Hepatocyte (in vitro differentiated cells): ENCODE data around the gene PLPP7. TPM values are rescaled to one million over a fixed set of nuclear protein-coding genes. Genes with fewer than 3 reads are reported as not detected.

ENCODE experiments used
- DNase-seq: peaks from one replicate; pipeline ENCODE4 v3.0.0-alpha.2; 2016; ENCODE audit warnings: low spot score
- H2AFZ ChIP-seq: fragments of 200-600 bp; sonication (generic); 2 replicates; pipeline ENCODE4 v1.6.0; 2016; ENCODE audit warnings: antibody characterized with exemption, mild to moderate bottlenecking
- H3K27ac ChIP-seq: fragments of 200-600 bp; sonication (generic); 2 replicates; pipeline ENCODE4 v1.5.1; 2016; ENCODE audit warnings: mild to moderate bottlenecking
- H3K27me3 ChIP-seq: fragments of 200-600 bp; sonication (generic); 2 replicates; pipeline ENCODE4 v1.6.1; 2016
- H3K36me3 ChIP-seq: fragments of 200-600 bp; sonication (generic); replicated peaks from 2 replicates; pipeline ENCODE4 v1.5.1; 2016; ENCODE audit warnings: low read depth; ENCODE audit not compliant: insufficient read depth
- H3K4me1 ChIP-seq: fragments of 200-600 bp; sonication (generic); 2 replicates; pipeline ENCODE4 v1.5.1; 2016; ENCODE audit warnings: mild to moderate bottlenecking, moderate library complexity; ENCODE audit not compliant: insufficient read depth
- H3K4me2 ChIP-seq: fragments of 200-600 bp; sonication (generic); 2 replicates; pipeline ENCODE4 v1.6.0; 2016
- H3K4me3 ChIP-seq: fragments of 200-600 bp; sonication (generic); 2 replicates; pipeline ENCODE4 v1.5.1; 2016; ENCODE audit warnings: mild to moderate bottlenecking
- H3K79me2 ChIP-seq: fragments of 200-600 bp; sonication (generic); 2 replicates; pipeline ENCODE4 v1.6.0; 2017; ENCODE audit warnings: mild to moderate bottlenecking
- H3K9me2 ChIP-seq: fragments of 200-600 bp; sonication (generic); replicated peaks from 2 replicates; pipeline ENCODE4 v1.6.0; 2017; ENCODE audit warnings: mild to moderate bottlenecking; ENCODE audit not compliant: insufficient read depth
- H3K9me3 ChIP-seq: fragments of 200-600 bp; sonication (generic); 2 replicates; pipeline ENCODE4 v1.5.1; 2016; ENCODE audit warnings: low read depth, mild to moderate bottlenecking
- H4K20me1 ChIP-seq: fragments of 200-600 bp; sonication (generic); 2 replicates; pipeline ENCODE4 v1.6.0; 2016; ENCODE audit warnings: mild to moderate bottlenecking; ENCODE audit not compliant: insufficient read depth, poor library complexity, severe bottlenecking
- EZH2 ChIP-seq: fragments of 200-600 bp; sonication (generic); IDR thresholded peaks from 2 replicates; pipeline ENCODE4 v1.6.1; 2016; ENCODE audit warnings: antibody characterized with exemption, mild to moderate bottlenecking, borderline replicate concordance
- EZH2phosphoT487 ChIP-seq: fragments of 200-600 bp; sonication (generic); IDR thresholded peaks from one replicate; pipeline ENCODE4 v1.6.1; 2018; ENCODE audit warnings: antibody characterized with exemption, mild to moderate bottlenecking, low read depth, moderate library complexity; ENCODE audit not compliant: unreplicated experiment, severe bottlenecking
- WGBS: methylation state at CpG from one replicate; pipeline ENCODE4 v1.1.6; 2016; ENCODE audit warnings: low lambda C conversion rate; ENCODE audit errors: missing lambda C conversion rate; 5-methylcytosine and 5-hydroxymethylcytosine counted together
- polyA plus RNA-seq: library from polyadenylated mRNA; unstranded; fragments of >200 nt; fragmentation: Nextera tagmentation; extraction: Ambion mirVana; gene quantifications from 2 replicates; pipeline ENCODE4 v1.2.1, GENCODE V29; 2016
- total RNA-seq: library from RNA; depleted of rRNA; stranded (reverse); fragments of >200 nt; gene quantifications from 2 replicates; pipeline ENCODE4 v1.2.3, GENCODE V29; 2014
- TF ChIP-seq, protein P1 (sequence below): fragments of 200-600 bp; sonication (generic); IDR thresholded peaks from 2 replicates; pipeline ENCODE4 v1.5.1; 2016; ENCODE audit warnings: antibody characterized with exemption, mild to moderate bottlenecking; ENCODE audit not compliant: poor library complexity

The PLPP7 gene
- total and polyA plus RNA-seq, 2 experiments from 2014 or later: 0.20 to 0.46 TPM

DNA sequence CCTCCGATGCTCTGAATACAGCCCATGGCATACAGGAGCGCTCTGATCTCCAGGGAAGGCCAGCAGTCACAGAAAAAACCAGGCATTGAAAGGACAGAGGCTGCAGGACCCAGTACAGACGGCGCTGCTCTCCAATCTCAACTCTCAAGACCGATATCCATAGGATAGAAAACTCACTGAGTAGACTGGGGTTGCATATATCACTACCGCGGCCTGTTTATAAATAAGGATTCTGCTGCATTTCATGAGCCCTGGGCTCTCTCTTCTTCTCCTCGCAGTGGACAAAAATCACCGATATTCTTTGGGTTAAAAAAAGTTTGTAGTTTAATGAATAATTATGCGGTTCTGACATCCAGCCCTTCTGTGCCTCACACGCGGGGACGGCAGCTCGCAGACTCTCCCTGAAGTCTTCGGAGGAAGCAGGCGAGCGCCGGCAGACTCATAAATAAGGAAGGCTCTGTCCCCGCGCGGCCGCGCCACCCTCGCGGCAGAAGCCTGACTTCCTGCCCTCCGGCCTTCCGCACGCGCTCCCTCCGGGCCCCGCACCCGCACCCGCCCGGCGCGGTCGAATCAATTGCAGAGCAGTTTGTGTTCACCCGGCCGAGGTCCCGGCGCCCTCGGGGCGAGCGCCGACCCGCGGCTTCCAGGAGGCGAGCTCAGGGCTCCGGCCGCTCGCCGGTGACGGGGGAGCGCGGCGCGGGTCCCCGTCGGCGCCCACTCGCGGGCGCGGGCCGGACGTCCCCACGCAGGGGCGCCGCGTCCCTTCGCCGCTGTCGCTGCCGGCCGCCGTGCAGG lies 13.2 kb upstream of the PLPP7 start, which contains the start of gene FAM78A:
Gene FAM78A, minus strand, starts transcription at position 417 of the 795 bp plus-strand sequence. Its CDS starts 331 bp downstream, at position 86.
- 17% methylated on average over 54 of the region's 76 CpGs for WGBS
- peaks cover 38% of the 10 kb centered on the region for H3K27me3 ChIP-seq

DNA sequence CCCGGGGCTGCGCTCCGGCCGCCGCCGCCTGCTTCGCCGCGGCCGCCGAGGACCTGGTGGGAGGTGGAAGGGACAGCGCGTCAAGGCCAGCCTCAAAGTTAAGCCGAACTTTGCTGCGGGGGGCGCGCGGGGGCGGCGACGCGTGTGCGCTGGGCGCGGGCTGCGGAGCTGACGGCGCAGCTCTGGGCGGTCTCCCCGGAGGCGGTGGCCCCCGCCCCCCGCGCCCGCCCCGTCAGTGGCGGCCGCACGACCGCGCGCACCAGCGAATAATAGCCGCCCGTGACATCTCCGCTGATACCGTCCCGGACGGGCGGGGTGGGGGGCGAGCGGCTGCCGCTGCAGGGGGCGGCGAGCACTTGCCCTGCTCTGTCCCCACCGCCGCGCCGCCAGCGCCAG lies 12.6 kb upstream of the PLPP7 start:
- Histone ChIP-seq H3K4me3 (peak overlapping the region; percentile 64), H3K9me3 (no peaks in the 10 kb centered on the region), H3K27me3 (peaks cover 44% of the 10 kb centered on the region), H4K20me1 (no peaks in the 10 kb centered on the region), H3K4me2 (peak overlapping the region; percentile 99), H3K27ac (no peak overlapping the region), H2AFZ (no peak overlapping the region), H3K36me3 (no peaks in the 10 kb centered on the region), H3K9me2 (no peaks in the 10 kb centered on the region), H3K4me1 (peaks cover 4% of the 10 kb centered on the region), H3K79me2 (no peaks in the 10 kb centered on the region)
- DNase-seq: no peak
- 0% methylated on average over 11 of the region's 60 CpGs for WGBS
- TF ChIP-seq EZH2: no peak
- TF ChIP-seq EZH2phosphoT487: no peak
- TF ChIP-seq, protein P1, sequence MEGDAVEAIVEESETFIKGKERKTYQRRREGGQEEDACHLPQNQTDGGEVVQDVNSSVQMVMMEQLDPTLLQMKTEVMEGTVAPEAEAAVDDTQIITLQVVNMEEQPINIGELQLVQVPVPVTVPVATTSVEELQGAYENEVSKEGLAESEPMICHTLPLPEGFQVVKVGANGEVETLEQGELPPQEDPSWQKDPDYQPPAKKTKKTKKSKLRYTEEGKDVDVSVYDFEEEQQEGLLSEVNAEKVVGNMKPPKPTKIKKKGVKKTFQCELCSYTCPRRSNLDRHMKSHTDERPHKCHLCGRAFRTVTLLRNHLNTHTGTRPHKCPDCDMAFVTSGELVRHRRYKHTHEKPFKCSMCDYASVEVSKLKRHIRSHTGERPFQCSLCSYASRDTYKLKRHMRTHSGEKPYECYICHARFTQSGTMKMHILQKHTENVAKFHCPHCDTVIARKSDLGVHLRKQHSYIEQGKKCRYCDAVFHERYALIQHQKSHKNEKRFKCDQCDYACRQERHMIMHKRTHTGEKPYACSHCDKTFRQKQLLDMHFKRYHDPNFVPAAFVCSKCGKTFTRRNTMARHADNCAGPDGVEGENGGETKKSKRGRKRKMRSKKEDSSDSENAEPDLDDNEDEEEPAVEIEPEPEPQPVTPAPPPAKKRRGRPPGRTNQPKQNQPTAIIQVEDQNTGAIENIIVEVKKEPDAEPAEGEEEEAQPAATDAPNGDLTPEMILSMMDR: no peak

More for the DNA sequence above, 13.2 kb upstream of the PLPP7 start, which contains the start of gene FAM78A:
- Histone ChIP-seq H3K4me2 (peak within 1 kb of the TSS; percentile 99), H3K4me1 (peaks cover 4% of the 10 kb centered on the region), H3K9me2 (no peaks in the 10 kb centered on the region), H4K20me1 (no peaks in the 10 kb centered on the region), H3K79me2 (no peaks in the 10 kb centered on the region), H3K36me3 (no peaks in the 10 kb centered on the region), H2AFZ (peak within 1 kb of the TSS; percentile 68), H3K27ac (no peak within 1 kb of the TSS), H3K4me3 (peak within 1 kb of the TSS; percentile 64), H3K9me3 (no peaks in the 10 kb centered on the region)
- peak; percentile 35 for DNase-seq
- TF ChIP-seq, protein P1: no peak
- TF ChIP-seq EZH2 (peak; percentile 54), EZH2phosphoT487 (peak; percentile 56)

DNA sequence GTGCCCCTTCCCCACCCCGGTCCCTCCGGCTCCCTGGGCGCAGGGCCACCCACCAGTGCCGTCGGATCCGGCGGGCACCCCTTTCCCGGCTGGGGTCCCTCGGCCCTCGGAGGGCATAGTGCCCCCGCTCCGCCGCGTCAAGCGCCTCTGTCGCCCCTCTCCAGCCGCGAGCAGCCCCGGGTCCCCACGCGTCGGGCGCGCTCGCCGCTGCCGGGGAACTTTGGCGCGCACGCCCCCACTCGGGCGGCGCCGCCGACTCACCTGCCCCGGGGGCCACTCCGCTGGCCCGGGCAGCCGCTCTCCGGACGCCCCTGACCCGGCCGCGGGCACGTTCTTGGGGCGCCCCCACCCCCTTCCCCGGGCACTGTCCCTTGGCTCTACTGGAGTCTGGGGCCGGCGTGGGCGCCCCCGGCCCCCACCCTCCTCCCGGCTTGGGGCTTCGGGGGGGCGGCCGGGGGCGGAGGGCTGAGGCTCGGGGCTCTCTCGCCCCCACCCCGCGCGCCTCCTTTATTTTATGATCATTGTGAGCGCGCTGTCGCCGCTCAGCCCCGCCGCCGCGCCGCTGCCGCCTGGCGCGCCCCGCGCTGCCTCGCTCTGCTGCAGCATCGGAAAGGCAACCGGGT lies 12.1 kb upstream of the PLPP7 start:
- TF ChIP-seq, protein P1: no peak
- TF ChIP-seq EZH2 (no peak), EZH2phosphoT487 (no peak)
- DNase-seq: no peak
- Histone ChIP-seq H3K9me2 (no peaks in the 10 kb centered on the region), H3K9me3 (no peaks in the 10 kb centered on the region), H2AFZ (peak overlapping the region; percentile 68), H3K79me2 (no peaks in the 10 kb centered on the region), H3K4me3 (peak overlapping the region; percentile 64), H3K4me2 (peak overlapping the region; percentile 99), H3K27me3 (peaks cover 49% of the 10 kb centered on the region), H3K36me3 (no peaks in the 10 kb centered on the region), H3K4me1 (peaks cover 4% of the 10 kb centered on the region), H3K27ac (no peak overlapping the region), H4K20me1 (no peaks in the 10 kb centered on the region)
- WGBS: 3% methylated on average over 14 of the region's 78 CpGs
